ACC112 (cell line): ENCODE data around the gene MAGI1.

Experiments
- H2AFZ ChIP-seq: fragments of 200-600 bp; sonication (generic); one replicate; pipeline ENCODE4 v1.6.0; 2017; ENCODE audit warnings: antibody characterized with exemption, low read length; ENCODE audit not compliant: unreplicated experiment
- H3K27ac ChIP-seq: fragments of 200-600 bp; sonication (generic); 2 replicates; pipeline ENCODE4 v1.5.1; 2014; ENCODE audit warnings: low read depth, mild to moderate bottlenecking, antibody characterized with exemption, low read length, moderate library complexity
- H3K27me3 ChIP-seq: fragments of 200-600 bp; sonication (generic); 2 replicates; pipeline ENCODE4 v1.6.1; 2014; ENCODE audit warnings: mild to moderate bottlenecking, antibody characterized with exemption, low read length, moderate library complexity, mixed read lengths; ENCODE audit not compliant: insufficient read depth
- H3K36me3 ChIP-seq: fragments of 200-600 bp; sonication (generic); 2 replicates; pipeline ENCODE4 v1.6.1; 2016; ENCODE audit warnings: mild to moderate bottlenecking, antibody characterized with exemption, low read length, moderate library complexity, mixed read lengths; ENCODE audit not compliant: insufficient read depth
- H3K4me1 ChIP-seq: fragments of 200-600 bp; sonication (generic); one replicate; pipeline ENCODE4 v1.6.1; 2016; ENCODE audit warnings: low read length, mixed read lengths; ENCODE audit not compliant: insufficient read depth, unreplicated experiment, control insufficient read depth
- H3K4me3 ChIP-seq: fragments of 200-600 bp; sonication (generic); 2 replicates; pipeline ENCODE4 v1.5.1; 2014; ENCODE audit warnings: mild to moderate bottlenecking, low read depth, low read length
- H3K79me2 ChIP-seq: fragments of 200-600 bp; sonication (generic); one replicate; pipeline ENCODE4 v1.6.0; 2016; ENCODE audit warnings: low read length; ENCODE audit not compliant: control insufficient read depth, unreplicated experiment, insufficient read depth

The MAGI1 gene

GRCh38 chr3:65411367-65411766 lies 627.4 kb downstream of the MAGI1 start:
- H3K27ac ChIP-seq, result no peak overlapping the region
- H3K79me2 ChIP-seq, result no peaks in the 10 kb centered on the region
- no peaks in the 10 kb centered on the region for H3K36me3 ChIP-seq
- no peaks in the 10 kb centered on the region for H3K27me3 ChIP-seq
- no peak overlapping the region for H3K4me3 ChIP-seq
- H2AFZ ChIP-seq, result no peak overlapping the region
- peaks cover 4% of the 10 kb centered on the region for H3K4me1 ChIP-seq

- Histone ChIP-seq H3K79me2 (no peaks in the 10 kb centered on the region), H3K4me1 (peaks cover 7% of the 10 kb centered on the region), H3K27ac (no peak overlapping the region), H3K27me3 (no peaks in the 10 kb centered on the region), H2AFZ (no peak overlapping the region), H3K36me3 (no peaks in the 10 kb centered on the region), H3K4me3 (no peak overlapping the region)
Observed at GRCh38 chr3:65409176-65409569, 629.5 kb downstream of the MAGI1 start.

GRCh38 chr3:65408531-65409175 lies 630.1 kb downstream of the MAGI1 start:
- H3K27ac ChIP-seq, result no peak overlapping the region
- H3K4me3 ChIP-seq, result no peak overlapping the region
- H3K27me3 ChIP-seq, result no peaks in the 10 kb centered on the region
- no peak overlapping the region for H2AFZ ChIP-seq
- H3K79me2 ChIP-seq, result no peaks in the 10 kb centered on the region
- H3K36me3 ChIP-seq, result no peaks in the 10 kb centered on the region
- peaks cover 7% of the 10 kb centered on the region for H3K4me1 ChIP-seq

- H3K4me1 ChIP-seq, result peaks cover 19% of the 10 kb centered on the region
- H3K79me2 ChIP-seq, result no peaks in the 10 kb centered on the region
- H3K27ac ChIP-seq, result no peak overlapping the region
- no peak overlapping the region for H3K4me3 ChIP-seq
- H2AFZ ChIP-seq, result no peak overlapping the region
- H3K27me3 ChIP-seq, result no peaks in the 10 kb centered on the region
- H3K36me3 ChIP-seq, result no peaks in the 10 kb centered on the region
Observed at GRCh38 chr3:65406470-65406869, 632.2 kb downstream of the MAGI1 start.

- no peaks in the 10 kb centered on the region for H3K36me3 ChIP-seq
- H3K4me3 ChIP-seq, result no peak overlapping the region
- peaks cover 33% of the 10 kb centered on the region for H3K4me1 ChIP-seq
- H2AFZ ChIP-seq, result no peak overlapping the region
- peak overlapping the region; percentile 7; the same call in 1 of the 2 replicates for H3K27ac ChIP-seq
- H3K27me3 ChIP-seq, result no peaks in the 10 kb centered on the region
- no peaks in the 10 kb centered on the region for H3K79me2 ChIP-seq
Observed at GRCh38 chr3:65402597-65402996, 636.1 kb downstream of the MAGI1 start.

GRCh38 chr3:65401359-65402305 lies 637.1 kb downstream of the MAGI1 start:
- Histone ChIP-seq H3K27ac (no peak overlapping the region), H3K4me1 (peaks cover 32% of the 10 kb centered on the region), H3K27me3 (no peaks in the 10 kb centered on the region), H3K4me3 (no peak overlapping the region), H3K36me3 (no peaks in the 10 kb centered on the region), H2AFZ (no peak overlapping the region), H3K79me2 (no peaks in the 10 kb centered on the region)

- Histone ChIP-seq H3K4me3 (no peak overlapping the region), H3K4me1 (peaks cover 26% of the 10 kb centered on the region), H2AFZ (no peak overlapping the region), H3K27me3 (no peaks in the 10 kb centered on the region), H3K79me2 (no peaks in the 10 kb centered on the region), H3K27ac (no peak overlapping the region), H3K36me3 (no peaks in the 10 kb centered on the region)
Observed at GRCh38 chr3:65400899-65401298, 637.8 kb downstream of the MAGI1 start.

GRCh38 chr3:65398953-65399352 lies 639.8 kb downstream of the MAGI1 start:
- H3K36me3 ChIP-seq, result no peaks in the 10 kb centered on the region
- H2AFZ ChIP-seq, result no peak overlapping the region
- H3K27ac ChIP-seq, result no peak overlapping the region

GRCh38 chr3:65396078-65396477 lies 642.6 kb downstream of the MAGI1 start:
- H3K27ac ChIP-seq, result no peak overlapping the region
- H3K4me1 ChIP-seq, result peaks cover 14% of the 10 kb centered on the region
- no peaks in the 10 kb centered on the region for H3K27me3 ChIP-seq
- H3K79me2 ChIP-seq, result no peaks in the 10 kb centered on the region
- no peaks in the 10 kb centered on the region for H3K36me3 ChIP-seq
- H2AFZ ChIP-seq, result no peak overlapping the region
- H3K4me3 ChIP-seq, result no peak overlapping the region

More at GRCh38 chr3:65398953-65399352, 639.8 kb downstream of the MAGI1 start:
- H3K4me1 ChIP-seq, result peaks cover 26% of the 10 kb centered on the region
- H3K4me3 ChIP-seq, result no peak overlapping the region
- H3K27me3 ChIP-seq, result no peaks in the 10 kb centered on the region
- H3K79me2 ChIP-seq, result no peaks in the 10 kb centered on the region

GRCh38 chr3:65391068-65391467 lies 647.6 kb downstream of the MAGI1 start:
- no peak overlapping the region for H3K27ac ChIP-seq
- H3K4me3 ChIP-seq, result no peak overlapping the region
- H3K79me2 ChIP-seq, result no peaks in the 10 kb centered on the region
- H3K36me3 ChIP-seq, result no peaks in the 10 kb centered on the region
- H3K4me1 ChIP-seq, result no peaks in the 10 kb centered on the region
- no peaks in the 10 kb centered on the region for H3K27me3 ChIP-seq
- H2AFZ ChIP-seq, result no peak overlapping the region

- Histone ChIP-seq H3K79me2 (no peaks in the 10 kb centered on the region), H3K4me1 (no peaks in the 10 kb centered on the region), H2AFZ (no peak overlapping the region), H3K4me3 (no peak overlapping the region), H3K36me3 (no peaks in the 10 kb centered on the region; the same call in none of the 2 replicates), H3K27me3 (no peaks in the 10 kb centered on the region), H3K27ac (no peak overlapping the region)
Observed at GRCh38 chr3:65385805-65386204, 652.9 kb downstream of the MAGI1 start.
